IPS DF 4.7 (cell line): ENCODE results near the gene SIL1.
A peak's percentile ranks its signal among the peaks of the same experiment; 100 is the strongest.
"Not testable (repeated sequence)": the region's sequence is repeated elsewhere in the genome, so short reads cannot be mapped to it uniquely, and the experiment has no call there.

Experiments used
- DNase-seq: peaks from one replicate; pipeline ENCODE4 v3.0.0-alpha.2; 2013; ENCODE audit warnings: low spot score; ENCODE audit errors: extremely low read depth

Gene SIL1

DNA sequence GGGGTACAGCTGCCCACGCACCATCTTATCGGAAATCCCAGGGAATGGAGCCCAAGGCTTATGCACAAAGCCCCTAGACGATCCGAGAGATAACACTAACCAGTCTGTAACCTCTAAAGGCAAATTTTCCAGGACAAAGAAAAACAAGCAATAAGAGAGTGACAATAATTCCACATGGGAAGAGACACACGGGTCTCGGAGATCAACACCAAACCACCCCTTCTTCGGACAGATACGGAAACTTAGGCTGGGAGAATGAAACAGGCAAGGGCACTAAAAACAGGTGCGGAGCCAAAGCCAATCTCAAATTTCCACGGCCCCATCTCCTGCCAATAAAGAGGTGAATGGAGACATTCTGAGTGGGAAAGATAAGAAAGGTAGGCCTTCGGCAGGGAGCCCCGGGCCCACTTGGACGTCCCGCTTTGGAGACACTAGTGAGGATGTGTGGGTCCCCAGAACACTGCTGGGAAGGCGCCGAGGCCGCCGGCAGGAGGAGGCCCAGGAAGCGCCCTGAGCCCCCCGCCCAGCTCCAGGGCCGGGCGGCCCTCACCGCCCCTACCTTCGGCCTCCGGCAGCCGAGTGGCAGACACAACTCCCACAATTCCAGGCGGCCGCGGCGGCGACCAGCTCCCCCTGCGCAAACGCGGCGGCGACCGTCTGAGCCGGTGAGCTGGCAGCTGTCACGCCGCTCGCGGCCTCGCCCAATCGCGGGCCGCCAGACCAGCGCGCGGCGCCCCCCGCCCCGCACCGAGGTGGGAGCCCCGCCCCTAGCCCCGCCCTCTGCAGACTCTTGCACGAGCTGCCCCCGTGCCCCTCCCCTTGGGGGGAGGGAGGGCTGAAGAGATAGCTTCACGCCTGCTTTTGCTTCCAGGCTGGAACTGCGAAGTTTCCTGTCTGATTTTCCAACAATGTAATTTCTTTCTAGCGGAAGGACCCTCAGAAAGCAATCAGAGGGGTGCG, at the start of gene SIL1:
TSS of gene SIL1 (minus strand) at position 659 of the 960 bp plus-strand sequence. CDS start 70,525 bp downstream, outside the sequence.
- DNase-seq: peak; percentile 58

DNA sequence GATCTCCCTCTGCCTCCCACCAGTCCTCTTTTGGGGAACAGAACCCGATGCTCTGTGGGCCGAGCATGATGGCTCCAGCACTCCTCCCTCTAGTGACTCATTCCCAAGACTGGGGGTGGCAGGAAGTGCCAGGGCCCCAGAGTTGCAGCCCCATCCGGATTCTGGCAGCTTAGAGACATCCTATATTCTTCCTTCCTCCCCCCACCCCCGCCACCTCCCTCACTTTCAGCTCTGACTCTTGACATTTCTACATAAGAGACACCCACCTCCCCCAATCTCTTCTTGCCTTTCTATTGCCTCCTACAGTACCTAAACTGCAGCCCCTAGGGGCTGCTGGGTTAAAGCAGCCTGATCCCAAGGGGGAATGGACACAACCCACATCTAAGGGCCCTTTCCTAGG, 48.2 kb upstream of the SIL1 start:
- DNase-seq: no peak

DNA sequence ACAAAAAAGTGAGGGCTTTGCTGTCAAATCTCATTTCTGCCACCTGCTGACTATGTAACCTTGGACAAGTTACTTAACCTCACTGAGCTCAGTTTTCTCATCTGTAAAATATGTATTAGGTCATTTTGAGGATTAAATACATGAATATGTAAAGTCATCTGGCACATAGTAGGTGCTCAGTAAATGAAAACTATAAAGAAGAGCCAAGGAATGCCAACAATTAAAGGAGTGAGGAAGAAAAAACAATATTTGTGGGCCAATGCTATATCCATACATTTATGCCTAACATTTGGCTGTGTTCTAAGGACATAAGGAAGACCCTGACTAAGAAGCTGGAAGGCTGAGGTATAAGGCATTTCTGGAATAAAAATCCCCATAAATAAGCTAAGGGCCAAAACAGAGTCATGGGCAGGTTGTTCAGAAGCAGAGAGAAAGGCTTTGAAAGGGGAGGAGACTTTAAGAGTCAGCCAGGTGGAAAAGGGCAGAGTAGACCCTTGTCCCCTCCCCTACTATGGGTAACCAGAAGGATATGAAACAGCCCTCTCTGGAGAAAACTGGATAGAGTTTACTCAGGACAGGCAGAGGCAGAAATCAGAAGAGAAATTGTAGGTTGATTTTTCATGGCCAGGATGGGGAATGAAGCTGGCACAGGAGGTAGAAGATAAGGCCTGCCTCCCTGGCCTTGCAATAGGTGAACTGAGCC, 47.6 kb upstream of the SIL1 start:
- DNase-seq: no peak

DNA sequence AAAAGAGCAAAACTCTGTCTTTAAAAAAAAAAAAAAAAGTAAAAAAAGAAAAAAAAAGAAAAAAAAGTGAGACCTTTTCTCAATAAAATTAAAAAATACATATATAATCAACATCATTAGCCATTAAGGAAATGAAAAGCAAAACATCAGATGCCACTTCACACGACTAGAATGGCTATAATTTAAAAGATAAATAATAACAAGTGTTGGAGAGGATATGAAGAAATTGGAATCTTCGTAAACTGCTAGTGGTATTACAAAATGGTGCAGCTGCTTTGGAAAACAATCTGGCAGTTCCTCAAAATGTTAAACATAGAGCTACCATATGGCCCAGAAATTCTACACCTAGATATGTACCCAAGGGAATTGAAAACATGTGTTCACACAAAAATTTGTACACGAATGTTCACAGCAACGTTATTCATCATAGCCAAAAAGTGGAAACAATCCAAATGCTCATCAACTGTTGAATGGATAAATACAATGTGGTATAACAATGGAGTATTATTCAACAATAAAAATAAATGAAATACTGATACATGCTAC, 45.3 kb upstream of the SIL1 start:
- DNase-seq: no peak

DNA sequence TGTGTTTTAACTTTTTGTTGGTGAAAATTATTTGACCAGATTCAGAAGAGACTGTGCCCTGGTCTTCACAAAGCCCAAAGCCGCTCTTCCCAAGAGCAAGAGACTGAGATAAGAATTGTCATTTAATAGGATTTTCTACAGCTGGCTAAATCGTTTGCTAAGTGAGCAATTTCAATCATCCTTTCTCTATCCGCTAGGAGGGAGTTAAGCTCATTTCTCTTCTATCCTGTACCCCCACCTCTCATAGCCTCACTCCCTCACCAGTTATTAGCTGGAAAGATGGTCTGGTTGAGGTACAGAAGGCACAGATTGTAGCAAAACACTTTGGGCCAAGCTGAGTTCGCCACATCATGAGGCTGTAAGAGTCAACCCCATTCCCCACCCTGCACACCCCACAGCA, 43.0 kb upstream of the SIL1 start:
- no peak for DNase-seq

DNA sequence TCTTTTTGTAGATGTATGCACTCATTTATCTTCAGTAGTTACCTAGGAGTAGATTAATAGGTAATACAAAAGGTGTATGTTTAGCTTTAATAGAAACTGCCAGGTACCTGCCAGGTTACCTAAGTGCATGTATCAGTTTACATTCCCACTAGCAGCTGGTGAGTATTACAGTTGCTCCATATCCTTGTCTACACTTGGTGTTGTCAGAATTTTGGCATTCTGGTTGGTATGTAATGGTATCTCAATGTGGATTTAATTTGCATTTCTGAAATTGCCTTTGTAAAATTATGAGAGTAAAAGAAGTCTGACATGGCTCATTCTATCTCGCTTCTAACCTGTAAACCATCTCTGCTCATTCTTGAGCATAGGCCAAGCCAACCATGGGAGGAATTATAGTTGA, 38.3 kb upstream of the SIL1 start:
- DNase-seq: no peak

DNA sequence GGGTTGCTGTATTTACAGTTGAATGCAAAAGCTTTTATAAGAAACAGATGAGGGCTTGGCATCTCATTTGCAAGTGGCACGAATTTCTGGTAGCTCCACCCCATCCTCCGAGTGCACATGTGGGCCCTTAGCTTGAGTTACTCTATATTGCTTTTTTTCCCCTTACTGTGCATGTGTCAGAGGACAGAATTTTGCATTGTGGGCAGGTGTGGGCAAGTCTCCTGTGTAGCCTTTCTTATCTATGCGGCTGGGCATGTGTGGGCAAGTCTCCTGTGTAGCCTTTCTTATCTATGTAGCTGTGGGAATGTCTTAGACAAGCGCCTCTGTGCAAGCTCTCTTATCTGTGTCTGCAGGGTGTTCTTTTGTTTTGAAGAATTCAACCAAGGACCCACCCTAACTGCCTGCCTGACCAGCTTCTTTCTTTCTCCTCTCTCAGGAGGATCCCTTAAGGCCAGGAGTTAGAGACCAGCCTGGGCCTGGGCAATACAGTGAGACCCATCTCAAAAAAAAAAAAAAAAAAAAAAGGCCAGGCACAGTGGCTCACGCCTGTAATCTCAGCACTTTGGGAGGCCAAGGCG, 34.1 kb upstream of the SIL1 start:
- DNase-seq: no peak

DNA sequence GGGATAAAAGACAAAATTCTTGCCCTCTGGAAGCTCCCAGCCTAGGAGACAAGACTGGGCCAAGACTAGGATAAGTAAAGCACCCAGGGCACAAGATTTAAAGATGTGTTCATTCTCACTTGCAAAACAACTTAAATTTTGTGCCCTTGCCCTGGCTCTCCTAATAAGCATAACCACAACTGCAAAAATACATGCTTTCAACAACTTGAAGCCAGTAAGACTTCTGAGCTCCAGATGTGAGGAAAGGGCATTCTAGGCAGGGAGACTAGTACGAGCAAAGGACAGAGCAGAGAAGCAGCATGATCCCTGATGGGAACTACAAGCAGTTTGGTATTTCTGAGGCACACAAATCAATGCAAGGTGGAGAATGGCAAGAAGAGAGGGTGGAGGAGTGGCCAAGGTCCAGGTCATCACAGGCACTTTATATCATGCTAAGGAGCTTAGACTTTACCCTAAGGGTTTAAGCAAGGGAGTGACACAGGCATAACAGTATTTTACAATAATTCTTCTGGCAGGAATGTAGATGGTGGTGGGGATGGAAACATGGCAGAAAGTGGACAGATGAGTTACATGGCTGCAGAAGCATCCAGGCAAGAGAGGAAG, 30.1 kb upstream of the SIL1 start:
- DNase-seq: no peak

DNA sequence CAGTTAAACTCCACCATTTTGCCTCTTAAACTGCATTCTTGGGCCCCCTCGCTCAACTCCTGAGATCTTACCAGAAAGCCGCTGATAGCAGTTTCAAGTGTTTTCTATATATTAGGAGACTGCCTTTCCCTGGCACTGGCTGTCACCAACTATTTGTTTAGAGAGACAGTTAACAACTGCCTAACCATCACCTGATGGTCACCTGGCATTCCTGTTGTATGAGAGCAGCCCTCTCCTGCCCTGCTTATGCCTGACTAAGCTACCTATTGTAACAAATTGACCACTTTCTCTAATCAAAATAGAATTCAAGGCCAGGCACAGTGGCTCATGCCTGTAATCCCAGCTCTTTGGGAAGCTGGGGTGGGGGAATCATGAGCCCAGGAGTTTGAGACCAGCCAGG, 28.0 kb upstream of the SIL1 start:
- no peak for DNase-seq

DNA sequence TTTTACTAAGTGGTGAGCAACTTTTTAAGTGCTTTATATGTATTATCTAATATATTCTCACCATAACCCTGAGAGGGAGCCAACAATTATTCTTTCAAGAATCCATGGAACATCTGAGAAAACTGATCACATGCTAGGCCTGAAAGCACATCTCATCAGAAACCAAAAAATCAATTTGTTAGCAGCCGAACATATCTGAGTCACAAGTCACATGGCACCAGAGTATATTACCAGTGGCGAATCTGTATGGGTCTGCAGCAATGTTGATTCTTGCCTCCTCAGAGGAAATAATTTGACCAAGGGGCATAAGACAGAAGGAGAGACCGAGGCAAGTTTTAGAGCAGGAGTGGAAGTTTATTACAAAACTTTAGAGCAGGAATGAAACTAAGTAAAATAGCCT, 25.3 kb upstream of the SIL1 start:
- no peak for DNase-seq

DNA sequence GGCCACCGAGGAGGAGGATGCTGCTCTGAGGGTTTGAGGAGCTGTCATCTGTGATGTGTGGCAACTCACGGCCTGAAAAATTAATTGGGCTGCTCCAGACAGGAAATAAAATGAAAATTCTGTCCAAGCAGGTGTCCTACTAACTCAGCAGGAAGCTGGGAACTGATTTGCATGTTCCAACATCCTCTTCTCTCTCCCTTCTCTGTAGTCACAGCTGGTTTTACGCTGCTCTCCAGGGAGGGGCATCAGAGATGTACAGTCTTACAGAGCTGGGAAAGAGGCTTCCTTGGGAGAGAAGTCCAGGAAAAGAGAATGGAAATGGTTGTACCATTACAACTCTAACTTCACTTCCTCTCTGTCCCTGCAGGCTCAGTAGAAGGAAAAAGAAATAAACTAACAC, 24.2 kb upstream of the SIL1 start:
- no peak for DNase-seq

DNA sequence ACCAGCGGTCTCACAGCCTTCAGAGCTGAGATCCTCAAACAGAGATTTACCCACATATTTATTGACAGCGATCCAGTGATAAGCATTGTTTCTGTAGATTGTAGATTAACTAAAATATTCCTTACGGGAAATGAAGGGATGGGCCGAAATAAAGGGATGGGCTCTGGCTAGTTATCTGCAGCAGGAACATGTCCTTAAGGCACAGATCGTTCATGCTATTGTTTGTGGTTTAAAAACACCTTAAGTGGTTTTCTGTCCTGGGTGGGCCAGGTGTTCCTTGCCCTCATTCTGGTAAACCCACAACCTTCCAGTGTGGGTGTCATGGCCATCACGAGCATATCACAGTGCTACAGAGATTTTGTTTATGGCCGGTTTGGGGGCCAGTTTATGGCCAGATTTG, 19.9 kb upstream of the SIL1 start:
- DNase-seq: not testable (repeated sequence)

DNA sequence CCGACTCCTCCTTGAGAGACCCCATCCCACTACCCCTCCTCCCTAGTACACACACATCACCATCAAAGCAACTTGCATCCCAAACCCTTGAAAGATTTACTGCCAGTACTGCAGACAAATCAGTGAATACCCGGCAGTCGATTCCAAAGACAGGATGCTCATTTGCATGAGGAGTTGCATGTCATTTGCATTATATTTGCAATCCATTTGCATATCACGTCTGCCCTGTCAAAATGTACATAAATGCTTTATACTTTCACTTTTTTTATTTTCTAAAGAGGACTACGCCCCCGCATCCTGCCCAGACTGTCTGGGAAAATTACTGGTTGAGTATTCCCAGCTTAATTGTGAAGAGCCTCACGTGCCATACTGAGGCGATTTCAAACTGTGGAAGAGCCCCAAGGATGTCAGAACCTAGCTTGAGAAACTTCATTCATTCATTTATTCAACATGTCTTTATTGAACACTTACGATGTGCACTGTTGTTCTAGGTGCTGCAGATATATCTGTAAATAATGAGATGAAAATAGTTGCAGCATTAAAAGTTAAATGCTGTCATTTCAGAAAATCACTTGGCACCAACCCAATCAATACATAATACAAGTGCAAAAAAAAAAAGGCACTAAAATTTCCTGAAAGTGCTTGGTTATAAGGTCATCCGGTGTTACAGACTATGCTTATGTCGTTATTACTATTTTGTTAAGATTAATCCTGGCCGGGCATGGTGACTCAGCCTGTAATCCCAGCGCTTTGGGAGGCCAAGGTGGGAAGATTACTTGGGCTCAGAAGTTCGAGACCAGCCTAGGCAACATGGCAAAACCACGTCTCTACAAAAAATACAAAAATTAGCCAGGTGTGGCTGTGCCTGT, 17.2 kb upstream of the SIL1 start:
- DNase-seq: no peak

DNA sequence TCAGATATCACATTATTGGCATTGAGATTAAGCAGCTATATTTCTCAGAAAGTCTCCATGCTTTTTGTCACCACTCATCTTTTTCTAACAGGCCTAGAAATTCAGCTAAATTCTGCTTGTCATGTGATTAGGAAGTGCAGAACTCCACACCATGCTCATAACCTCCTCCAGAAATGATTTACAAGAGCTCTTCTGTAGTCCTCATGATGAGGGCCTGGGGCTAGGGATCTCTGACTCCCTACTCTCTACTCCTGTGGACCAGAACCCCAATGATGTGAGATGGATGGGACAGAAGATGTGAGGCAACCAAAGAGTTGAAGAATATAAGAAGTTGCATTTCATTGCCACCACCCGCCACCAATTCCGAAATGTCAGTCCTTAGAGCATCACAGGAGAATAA, 16.5 kb upstream of the SIL1 start:
- DNase-seq: no peak

DNA sequence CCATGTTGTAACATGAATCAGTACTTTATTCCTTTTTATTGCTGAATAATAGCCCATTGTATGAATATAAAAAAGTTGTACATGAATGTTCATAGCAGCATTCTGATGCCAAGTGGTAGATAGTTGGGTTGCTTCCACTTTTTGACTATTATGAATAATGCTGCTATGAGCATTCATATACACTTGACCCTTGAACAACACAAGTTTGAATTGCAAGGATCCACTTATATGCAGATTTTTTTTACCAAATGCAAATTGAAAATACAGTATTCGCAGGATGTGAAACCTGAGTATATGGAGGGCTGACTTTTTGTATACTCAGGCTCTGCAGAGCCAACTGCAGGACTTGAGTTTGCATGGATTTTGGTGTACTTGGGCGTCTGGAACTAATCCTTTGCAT, 14.7 kb upstream of the SIL1 start:
- no peak for DNase-seq

DNA sequence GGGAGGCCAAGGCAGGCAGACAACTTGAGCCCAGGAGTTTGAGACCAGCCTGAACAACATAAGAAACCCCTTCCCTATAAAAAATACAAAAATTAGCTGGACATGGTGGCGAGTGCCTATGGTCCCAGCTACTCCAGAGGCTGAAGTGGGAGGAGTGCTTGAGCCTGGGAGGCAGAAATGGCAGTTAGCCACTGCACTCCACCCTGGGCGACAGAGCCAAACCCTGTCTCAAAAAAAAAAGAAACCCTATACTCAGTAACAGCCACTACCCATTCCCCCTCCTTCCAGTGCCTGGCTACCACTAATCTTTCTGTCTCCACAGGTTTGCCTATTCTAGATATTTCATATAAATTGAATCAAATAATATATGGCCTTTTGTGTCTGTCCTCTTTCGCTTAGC, 14.3 kb upstream of the SIL1 start:
- no peak for DNase-seq

DNA sequence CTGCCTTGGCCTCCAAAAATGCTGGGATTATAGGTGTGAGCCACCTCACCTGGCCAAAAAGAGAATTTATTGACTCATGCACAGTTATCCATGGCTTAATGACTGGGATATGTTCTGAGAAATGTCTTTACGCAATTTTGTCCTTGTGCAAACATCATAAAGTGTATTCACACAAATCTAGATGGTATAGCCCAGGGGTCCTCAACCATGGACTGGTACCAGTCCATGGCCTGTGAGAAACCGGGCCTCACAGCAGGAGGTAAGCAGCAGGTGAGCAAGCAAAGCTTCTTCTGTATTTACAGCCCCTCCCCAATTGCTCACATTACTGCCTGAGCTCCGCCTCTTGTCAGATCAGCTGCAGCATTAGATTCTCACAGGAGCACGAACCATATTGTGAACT, 12.4 kb upstream of the SIL1 start:
- no peak for DNase-seq

DNA sequence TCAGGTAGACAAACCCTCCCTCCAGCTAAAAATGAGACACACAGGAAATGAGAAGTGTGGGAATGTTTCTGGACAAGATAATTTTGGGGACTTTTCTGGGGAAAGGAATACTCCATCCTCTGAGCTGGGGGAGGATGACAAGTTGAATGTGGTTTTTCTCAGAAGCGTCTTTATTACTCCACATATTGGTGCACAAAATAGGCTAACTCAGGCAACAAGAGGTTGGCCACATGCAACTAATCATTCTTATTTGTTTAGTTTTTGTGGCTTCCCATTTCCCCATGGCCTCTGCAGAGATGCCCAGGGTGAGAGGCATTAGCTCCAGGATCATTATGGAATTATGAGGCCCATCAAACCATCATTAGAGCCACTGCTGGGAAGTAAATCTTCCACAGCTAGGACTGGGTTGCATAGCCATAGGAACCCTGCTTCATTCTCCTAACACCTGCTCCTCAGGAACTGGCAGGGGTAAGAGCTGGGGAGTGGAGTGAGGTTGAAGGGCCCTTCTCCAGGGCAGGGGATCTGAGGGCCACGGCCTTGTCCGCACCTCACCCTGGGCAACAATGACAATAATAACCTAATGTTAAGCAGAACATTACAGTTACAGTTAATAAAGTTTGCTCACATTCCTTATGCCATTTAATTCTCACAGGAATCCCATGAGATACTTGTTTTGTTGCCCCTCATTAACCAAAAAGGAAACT, 9.3 kb upstream of the SIL1 start:
- DNase-seq: no peak

DNA sequence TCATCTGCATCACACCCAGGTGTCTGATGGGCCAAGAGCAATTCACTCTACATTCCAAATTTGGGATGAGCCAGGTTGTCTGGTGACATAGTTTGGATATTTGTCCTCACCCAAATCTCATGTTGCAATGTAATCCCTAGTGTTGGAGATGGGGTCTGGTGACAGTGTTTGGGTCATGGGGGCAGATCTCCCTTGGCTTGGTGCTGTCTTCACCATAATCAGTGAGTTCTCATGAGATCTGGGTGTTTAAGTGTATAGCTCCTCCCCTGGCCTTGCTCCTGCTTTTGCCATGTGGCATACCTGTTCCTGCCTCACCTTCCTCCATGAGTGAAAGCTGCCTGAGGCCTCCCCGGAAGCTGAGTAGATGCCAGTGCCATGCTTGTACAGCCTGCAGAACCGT, 7.4 kb upstream of the SIL1 start:
- no peak for DNase-seq

DNA sequence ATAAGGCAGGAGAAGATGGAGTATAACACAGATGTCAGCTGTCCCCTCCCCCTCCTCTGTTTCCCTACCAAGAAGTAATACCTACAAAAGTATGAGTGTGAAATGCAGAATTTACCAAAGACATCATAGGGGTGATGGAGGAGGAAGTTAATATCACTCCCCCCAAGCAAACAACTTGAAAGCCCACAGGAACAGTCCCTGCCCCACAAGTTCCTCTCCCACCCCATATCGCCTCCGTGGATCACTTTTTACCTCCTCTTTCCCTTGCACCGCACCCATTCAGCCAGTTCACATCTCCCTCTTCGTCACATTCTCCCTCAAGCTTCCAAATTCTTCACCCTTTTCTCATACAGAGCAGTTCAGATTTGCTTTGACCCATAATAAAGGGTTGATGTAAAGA, 7.0 kb upstream of the SIL1 start:
- no peak for DNase-seq
